ENCODE results near the gene NAP1L4.
"Not testable (repeated sequence)": the region's sequence is repeated elsewhere in the genome, so short reads cannot be mapped to it uniquely, and the experiment has no call there.

Gene NAP1L4

GRCh38 chr11:2921261-2921660, 70.9 kb downstream of the NAP1L4 start:
- DNase-seq = no peak

- no peak for DNase-seq
Measured at GRCh38 chr11:2920343-2920742, 71.8 kb downstream of the NAP1L4 start.

GRCh38 chr11:2919837-2920236, 72.3 kb downstream of the NAP1L4 start:
- no peak for DNase-seq

GRCh38 chr11:2919188-2919587, 72.9 kb downstream of the NAP1L4 start:
- no peak for DNase-seq

GRCh38 chr11:2917842-2918490, 74.2 kb downstream of the NAP1L4 start:
- DNase-seq = no peak

- no peak for DNase-seq
Measured at GRCh38 chr11:2916892-2917645, 75.1 kb downstream of the NAP1L4 start.

- no peak for DNase-seq
Measured at GRCh38 chr11:2916114-2916891, 75.8 kb downstream of the NAP1L4 start.

- no peak for DNase-seq
Measured at GRCh38 chr11:2915473-2915872, 76.7 kb downstream of the NAP1L4 start.

GRCh38 chr11:2914455-2915195, 77.5 kb downstream of the NAP1L4 start:
- no peak for DNase-seq

GRCh38 chr11:2913776-2914175, 78.4 kb downstream of the NAP1L4 start:
- no peak for DNase-seq

- no peak for DNase-seq
Measured at GRCh38 chr11:2913019-2913431, 79.1 kb downstream of the NAP1L4 start.

GRCh38 chr11:2912498-2912897, 79.6 kb downstream of the NAP1L4 start:
- no peak for DNase-seq

- DNase-seq = no peak
Measured at GRCh38 chr11:2911785-2912391, 80.2 kb downstream of the NAP1L4 start.

GRCh38 chr11:2911088-2911784, 80.9 kb downstream of the NAP1L4 start:
- no peak for DNase-seq

GRCh38 chr11:2910401-2910955, 81.7 kb downstream of the NAP1L4 start:
- no peak for DNase-seq

- no peak for DNase-seq
Measured at GRCh38 chr11:2909133-2909902, 82.8 kb downstream of the NAP1L4 start.

- no peak for DNase-seq
Measured at GRCh38 chr11:2908130-2908529, 84.0 kb downstream of the NAP1L4 start.

- not testable (repeated sequence) for DNase-seq
Measured at GRCh38 chr11:2905299-2905698, 86.8 kb downstream of the NAP1L4 start.

GRCh38 chr11:2904153-2905052, 87.7 kb downstream of the NAP1L4 start:
- DNase-seq = no peak

- no peak for DNase-seq
Measured at GRCh38 chr11:2903672-2904011, 88.5 kb downstream of the NAP1L4 start.

All from NCI-H82 (cell line).